SIG-M5 treated with dmso at 0.1 percent for 504 hours (cell line): ENCODE data around the gene TLNRD1.

Experiments used
- DNase-seq: peaks from one replicate; lab custom pipeline; 2025; ENCODE audit not compliant: unreplicated experiment; lab: John Stamatoyannopoulos, UW

The TLNRD1 gene

GRCh38 chr15:80977627-80978036 lies 23.1 kb upstream of the TLNRD1 start:
- peak; percentile 60 for DNase-seq

DNA sequence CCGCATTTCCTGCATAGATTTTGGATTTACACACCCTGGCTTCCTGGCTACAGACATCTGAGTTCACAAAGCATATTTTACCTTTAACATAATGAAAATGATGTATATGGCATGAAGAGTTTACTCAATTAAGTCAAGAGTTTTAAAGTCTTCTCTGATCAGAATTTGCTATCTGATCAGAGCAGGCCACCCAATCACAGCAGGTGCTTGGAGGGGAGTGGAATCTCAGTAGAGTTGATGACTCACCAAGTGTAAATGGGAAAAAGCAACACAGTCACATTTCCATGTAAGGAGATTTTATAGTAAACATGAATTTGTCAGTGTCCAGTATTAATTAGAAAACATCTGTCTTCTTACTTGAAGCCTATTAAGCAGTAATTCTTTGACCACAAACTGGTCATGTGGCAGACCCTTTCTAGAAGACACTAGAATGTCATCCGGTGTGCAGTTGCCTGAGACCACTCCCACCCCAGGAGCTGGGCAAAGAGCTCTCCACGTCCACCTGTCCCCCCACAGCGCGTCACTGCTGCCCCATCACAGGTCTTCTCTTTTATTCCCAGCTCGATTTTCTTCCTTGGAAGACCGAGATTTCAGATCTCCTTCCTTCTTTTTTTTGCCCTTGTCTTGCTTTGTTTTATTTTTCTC lies 21.9 kb upstream of the TLNRD1 start:
- DNase-seq, result no peak

DNA sequence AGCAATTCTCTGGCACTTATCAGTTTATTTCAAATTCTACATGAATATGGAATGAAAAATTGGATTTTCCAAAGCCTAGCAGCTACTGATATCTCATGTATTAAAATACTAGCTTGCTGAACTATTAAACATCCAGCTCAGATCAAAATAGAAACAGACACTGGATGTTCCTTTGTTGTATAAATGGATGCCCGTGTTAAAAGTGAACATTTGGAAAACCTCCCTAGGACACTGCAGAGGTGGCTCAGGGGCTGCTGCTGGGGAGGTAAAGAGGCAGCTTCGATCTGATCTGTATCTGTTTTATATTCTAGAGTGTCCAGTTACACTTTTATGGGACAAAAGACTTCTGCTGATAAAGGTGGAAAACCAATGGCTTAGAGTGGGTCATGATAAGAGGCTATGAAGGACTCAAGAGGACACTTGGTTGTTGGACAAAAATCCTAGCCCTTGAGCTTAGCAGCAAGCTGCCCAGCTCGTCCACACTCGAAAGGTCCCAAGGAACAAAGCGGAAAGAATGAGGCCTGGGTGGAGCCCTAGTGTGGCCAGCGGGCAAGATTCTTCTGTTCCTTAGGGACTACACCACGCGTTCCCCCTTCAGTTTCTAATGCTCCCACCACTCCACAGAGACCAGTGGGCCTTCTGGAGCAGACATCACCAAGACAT lies 21.1 kb upstream of the TLNRD1 start:
- DNase-seq, result no peak

DNA sequence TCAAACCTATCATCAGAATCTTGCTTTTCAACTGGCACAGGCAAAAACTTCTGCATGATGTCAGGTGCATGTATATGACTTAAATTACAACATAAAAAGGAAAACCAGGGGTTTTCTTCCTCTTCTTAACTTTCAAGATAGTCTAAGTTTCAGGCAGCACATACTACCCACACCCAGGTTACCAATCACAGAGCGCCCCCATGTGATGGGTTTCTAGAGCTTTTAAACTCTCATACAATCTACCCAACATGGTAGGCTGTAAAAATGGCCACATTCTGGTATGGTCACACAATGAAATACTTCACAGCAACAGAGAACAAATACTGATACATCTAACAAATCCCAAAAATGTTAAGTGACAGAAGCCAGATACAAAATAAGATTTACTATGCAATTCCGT lies 18.5 kb upstream of the TLNRD1 start:
- DNase-seq, result peak; percentile 20

GRCh38 chr15:80982839-80983238 lies 17.9 kb upstream of the TLNRD1 start:
- DNase-seq, result no peak

- peak; percentile 90 for DNase-seq
Observed at GRCh38 chr15:80984856-80985255, 15.9 kb upstream of the TLNRD1 start.

DNA sequence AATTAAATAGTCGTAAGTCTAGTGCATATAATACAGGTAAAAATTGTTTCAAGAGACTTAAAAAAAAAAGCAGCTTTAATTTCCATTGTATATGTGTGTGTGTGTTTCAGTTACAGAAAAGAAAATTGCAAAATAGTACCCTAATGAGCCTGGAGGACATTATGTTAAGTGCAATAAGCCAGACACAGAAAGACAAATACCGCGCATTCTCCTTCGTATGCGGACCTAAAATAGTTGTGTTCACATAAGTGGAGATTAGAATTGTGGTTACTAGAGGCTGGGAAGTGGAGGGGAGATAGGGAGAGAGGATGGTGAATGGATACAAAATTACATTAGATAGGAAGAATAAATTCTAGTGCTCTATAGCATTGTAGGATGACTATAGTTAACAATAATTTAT lies 14.7 kb upstream of the TLNRD1 start:
- DNase-seq, result no peak

GRCh38 chr15:80986487-80986886 lies 14.2 kb upstream of the TLNRD1 start:
- no peak for DNase-seq

GRCh38 chr15:80988148-80988796 lies 12.5 kb upstream of the TLNRD1 start:
- DNase-seq, result no peak

GRCh38 chr15:80989081-80989517 lies 11.6 kb upstream of the TLNRD1 start:
- no peak for DNase-seq

- DNase-seq, result peak; percentile 94
Observed at GRCh38 chr15:80989518-80990478, 10.9 kb upstream of the TLNRD1 start, which contains the start of gene MESD. MESD (minus strand) TSS chr15:80989819; CDS start chr15:80989791, 28 bp downstream.

DNA sequence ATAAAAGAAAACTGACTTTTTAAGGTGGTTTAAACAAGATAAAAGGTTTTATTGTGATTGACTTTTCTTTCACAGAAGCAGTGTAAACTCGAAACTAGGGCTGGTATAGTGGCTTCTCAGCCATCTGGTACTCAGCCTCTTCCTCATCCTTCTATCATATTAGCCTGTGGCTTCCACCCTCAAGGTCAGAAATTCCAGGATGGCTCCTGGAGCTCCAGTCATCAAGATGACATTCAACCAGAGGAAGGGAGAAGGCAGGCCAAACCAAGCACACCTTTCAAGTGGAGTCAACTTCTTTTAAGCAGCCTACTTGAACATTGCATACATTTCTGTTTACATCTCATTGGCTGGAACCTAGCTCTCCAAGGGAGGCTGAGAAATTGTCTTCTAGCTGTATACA lies 9.8 kb upstream of the TLNRD1 start:
- DNase-seq, result no peak

- peak; percentile 53 for DNase-seq
Observed at GRCh38 chr15:80991421-80991820, 9.3 kb upstream of the TLNRD1 start.

GRCh38 chr15:80992006-80992405 lies 8.7 kb upstream of the TLNRD1 start:
- no peak for DNase-seq

DNA sequence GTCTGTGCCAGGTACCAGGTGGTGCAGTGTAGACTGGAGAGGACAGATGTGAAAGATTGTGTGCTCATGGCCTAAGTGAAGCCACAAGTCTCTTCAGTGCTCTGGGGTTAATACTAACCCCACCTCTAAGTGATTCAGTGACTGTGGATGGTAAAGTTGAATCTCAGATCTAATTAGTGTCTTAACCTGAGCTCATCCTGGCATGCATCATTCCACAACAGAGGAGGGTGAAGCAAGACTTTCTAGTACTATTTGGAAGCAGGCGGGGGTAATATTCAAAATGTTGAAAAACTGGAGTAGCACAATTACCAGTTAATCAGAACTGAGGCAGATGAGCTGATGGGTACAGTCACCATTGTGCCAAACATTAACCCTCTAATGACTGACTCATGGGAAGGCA lies 8.3 kb upstream of the TLNRD1 start:
- no peak for DNase-seq

DNA sequence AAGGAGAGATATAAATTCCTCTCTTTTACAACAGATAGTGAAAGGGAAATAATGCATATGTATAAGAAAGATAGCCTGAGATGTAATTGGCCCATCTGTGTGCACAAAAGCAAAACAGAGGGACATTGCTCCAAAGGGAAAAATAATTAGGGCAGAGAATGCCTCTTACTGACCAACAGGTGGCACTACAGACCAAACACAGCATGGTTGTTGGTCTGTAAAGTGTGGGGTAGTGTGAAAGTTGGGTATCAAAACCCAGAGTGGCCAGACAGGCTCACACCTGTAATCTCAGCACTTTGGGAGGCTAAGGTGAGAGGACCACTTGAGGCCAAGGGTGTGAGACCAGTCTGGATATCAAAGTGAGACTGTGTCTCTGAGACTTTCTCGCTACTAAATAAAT lies 4.5 kb upstream of the TLNRD1 start:
- DNase-seq, result no peak

GRCh38 chr15:80997692-80998091 lies 3.0 kb upstream of the TLNRD1 start:
- DNase-seq, result no peak

DNA sequence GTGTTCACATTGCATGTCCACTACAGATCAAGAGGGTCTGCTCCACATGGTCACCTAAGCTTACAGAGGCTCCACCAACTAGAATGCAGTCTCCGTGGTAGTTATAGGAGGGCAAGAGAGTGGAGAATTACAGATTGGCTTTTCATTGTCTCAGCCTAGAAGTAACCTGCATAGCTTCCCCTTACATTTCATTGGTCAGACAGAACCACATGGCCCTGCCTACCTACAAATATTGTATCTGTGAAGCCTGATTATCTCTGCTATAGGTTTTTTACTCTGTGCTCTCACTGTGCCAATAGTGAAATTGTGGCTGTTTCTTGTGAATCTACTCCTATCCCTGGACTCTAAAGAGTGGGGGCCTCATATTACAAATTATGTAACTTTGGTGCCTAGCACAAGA lies 2.5 kb upstream of the TLNRD1 start:
- DNase-seq, result no peak

- no peak for DNase-seq
Observed at GRCh38 chr15:80999623-81000036, 1.1 kb upstream of the TLNRD1 start.

DNA sequence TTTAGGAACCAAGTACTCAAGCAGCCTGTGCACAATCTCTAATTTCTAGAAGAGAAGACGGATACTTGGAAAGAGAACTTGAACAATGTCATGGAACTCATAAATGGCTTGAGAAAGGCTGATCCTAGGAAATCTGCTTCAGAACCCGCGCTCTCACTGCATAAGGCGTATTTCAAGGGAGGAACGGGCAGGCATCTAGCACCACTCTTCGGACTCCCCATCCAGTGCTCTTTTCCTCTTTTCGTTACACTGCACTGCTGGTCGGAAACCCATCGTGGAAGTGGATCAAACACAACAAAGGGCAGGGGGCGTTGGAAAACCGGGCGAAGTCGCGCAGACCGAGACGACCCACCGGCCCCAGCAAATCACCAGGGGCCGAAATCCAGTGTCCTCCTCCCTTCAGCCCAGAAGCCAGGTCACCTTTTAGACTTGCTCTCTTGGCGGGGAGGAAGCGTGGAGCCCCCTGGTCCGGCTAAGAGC lies 539 bp upstream of the TLNRD1 start:
- DNase-seq, result no peak
